ENCODE measurements around the gene KLHDC7B.

KLHDC7B gene

GRCh38 chr22:50545522-50546325, at the start of gene KLHDC7B:
KLHDC7B (plus strand) TSS chr22:50545899; CDS start chr22:50546244, 345 bp downstream.
- peak; percentile 11 for TF ChIP-seq CTCF (IDR thresholded peaks at IDR 0.05; ENCODE audit: insufficient read depth, low read length, poor library complexity, severe bottlenecking)
- no peak for DNase-seq (ENCODE audit: extremely low read depth, insufficient read length)
- H3K36me3 ChIP-seq (ENCODE audit: control insufficient read depth, insufficient read depth, low read length) = no peaks in the 10 kb centered on the region
- no peaks in the 10 kb centered on the region for H3K27me3 ChIP-seq (replicated peaks; ENCODE audit: control insufficient read depth, insufficient read depth, low read length)
- no peak within 1 kb of the TSS for H3K4me3 ChIP-seq (replicated peaks; ENCODE audit: low read depth, low read length)

- DNase-seq (ENCODE audit: extremely low read depth, insufficient read length) = no peak
- no peak overlapping the region for H3K4me3 ChIP-seq (replicated peaks; ENCODE audit: low read depth, low read length)
- no peak for TF ChIP-seq CTCF (IDR thresholded peaks at IDR 0.05; ENCODE audit: insufficient read depth, low read length, poor library complexity, severe bottlenecking)
- no peaks in the 10 kb centered on the region for H3K27me3 ChIP-seq (replicated peaks; ENCODE audit: control insufficient read depth, insufficient read depth, low read length)
- no peaks in the 10 kb centered on the region for H3K36me3 ChIP-seq (ENCODE audit: control insufficient read depth, insufficient read depth, low read length)
These were observed 48.6 kb upstream of the KLHDC7B start for GRCh38 chr22:50497093-50497492.

GRCh38 chr22:50498322-50498890, 47.3 kb upstream of the KLHDC7B start:
- Histone ChIP-seq H3K4me3 (replicated peaks; ENCODE audit: low read depth, low read length) (no peak overlapping the region), H3K36me3 (ENCODE audit: control insufficient read depth, insufficient read depth, low read length) (peaks cover 7% of the 10 kb centered on the region), H3K27me3 (replicated peaks; ENCODE audit: control insufficient read depth, insufficient read depth, low read length) (no peaks in the 10 kb centered on the region)
- peak; percentile 72 for TF ChIP-seq CTCF (IDR thresholded peaks at IDR 0.05; ENCODE audit: insufficient read depth, low read length, poor library complexity, severe bottlenecking)
- no peak for DNase-seq (ENCODE audit: extremely low read depth, insufficient read length)

DNA sequence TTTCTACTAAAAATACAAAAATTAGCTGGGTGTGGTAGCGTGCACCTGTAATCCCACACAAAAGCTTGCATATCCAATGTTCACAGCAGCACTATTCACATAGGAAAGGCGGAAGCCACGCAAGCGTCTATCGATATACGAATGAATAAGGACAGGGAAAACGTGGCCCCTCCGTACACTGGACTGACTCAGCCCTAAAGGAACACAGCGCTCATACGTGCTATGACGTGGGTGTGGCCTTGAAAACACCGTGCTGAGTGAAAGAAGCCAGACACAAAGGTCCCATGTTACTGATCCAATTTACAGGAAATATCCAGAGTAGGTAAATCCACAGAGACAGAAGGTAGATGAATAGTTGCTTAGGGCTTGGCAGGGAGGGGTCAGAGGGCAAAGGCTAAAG, 45.2 kb upstream of the KLHDC7B start:
- H3K27me3 ChIP-seq (replicated peaks; ENCODE audit: control insufficient read depth, insufficient read depth, low read length) = no peaks in the 10 kb centered on the region
- TF ChIP-seq CTCF (IDR thresholded peaks at IDR 0.05; ENCODE audit: insufficient read depth, low read length, poor library complexity, severe bottlenecking) = no peak
- peaks cover 18% of the 10 kb centered on the region for H3K36me3 ChIP-seq (ENCODE audit: control insufficient read depth, insufficient read depth, low read length)
- DNase-seq (ENCODE audit: extremely low read depth, insufficient read length) = no peak
- no peak overlapping the region for H3K4me3 ChIP-seq (replicated peaks; ENCODE audit: low read depth, low read length)

DNA sequence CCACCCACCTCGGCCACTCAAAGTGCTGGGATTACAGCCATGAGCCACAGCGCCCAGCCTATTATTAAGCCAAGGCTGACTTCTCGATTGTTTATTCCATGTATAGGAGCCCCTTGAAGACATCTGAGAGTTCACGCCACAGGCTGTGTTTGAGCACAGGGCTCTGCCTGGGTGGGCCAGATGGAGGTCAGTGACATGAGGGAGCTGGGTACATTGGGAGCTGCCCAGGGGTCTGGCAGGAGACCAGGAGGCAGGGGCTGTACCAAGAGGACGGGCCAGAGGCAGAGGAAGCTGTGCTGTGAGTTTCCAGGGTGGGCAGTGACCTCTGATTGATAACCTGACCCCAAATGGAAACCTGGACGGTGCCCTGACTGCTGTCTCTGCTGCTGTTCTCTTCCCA, 43.6 kb upstream of the KLHDC7B start:
- Histone ChIP-seq H3K27me3 (replicated peaks; ENCODE audit: control insufficient read depth, insufficient read depth, low read length) (no peaks in the 10 kb centered on the region), H3K4me3 (replicated peaks; ENCODE audit: low read depth, low read length) (no peak overlapping the region), H3K36me3 (ENCODE audit: control insufficient read depth, insufficient read depth, low read length) (peaks cover 20% of the 10 kb centered on the region)
- DNase-seq (ENCODE audit: extremely low read depth, insufficient read length) = no peak
- no peak for TF ChIP-seq CTCF (IDR thresholded peaks at IDR 0.05; ENCODE audit: insufficient read depth, low read length, poor library complexity, severe bottlenecking)
